Colonic mucosa (tissue), 4 donors: ENCODE measurements around the gene VWC2. TPM values are rescaled to one million over a fixed set of nuclear protein-coding genes. Genes with fewer than 3 reads are reported as not detected.

Source experiments
- DNase-seq: peaks from one replicate; pipeline ENCODE4 v3.0.0-alpha.2; 2020
- H3K27ac ChIP-seq: fragments of 200-600 bp; one replicate; pipeline ENCODE4 v1.8.0; 2021
- H3K27me3 ChIP-seq: fragments of 200-600 bp; one replicate; pipeline ENCODE4 v1.8.0; 2021
- H3K36me3 ChIP-seq: fragments of 200-600 bp; one replicate; pipeline ENCODE4 v1.8.0; 2021
- H3K4me1 ChIP-seq: fragments of 200-600 bp; one replicate; pipeline ENCODE4 v1.8.0; 2021; ENCODE audit warnings: mild to moderate bottlenecking
- H3K4me3 ChIP-seq: fragments of 200-600 bp; one replicate; pipeline ENCODE4 v1.8.0; 2021
- H3K9ac ChIP-seq, 2 donors: one replicate each; pipeline ENCODE4 v1.7.0; 2013; ENCODE audit warnings: control low read depth in 2 of 2, low read depth in 2 of 2, low read length in 2 of 2
- H3K9me3 ChIP-seq: fragments of 200-600 bp; one replicate; pipeline ENCODE4 v1.8.0; 2021
- intact Hi-C: fragments of 100-400 bp; cut with DNase I; formaldehyde crosslinking; loops from one replicate; pipeline ENCODE4 v1.14.1; 2022
- total RNA-seq, 2 donors: library from RNA; stranded (reverse); fragmentation: NEBNext Ultra II Directional in 1 of 2; extraction: Animal tissue kit (Norgen Biotek cat#: 25700) in 1 of 2; gene quantifications; one replicate each; pipeline ENCODE4 v1.2.1, GENCODE V29; 2021
- TF ChIP-seq, protein P1 (sequence below): fragments of 200-600 bp; IDR thresholded peaks from one replicate; pipeline ENCODE4 v1.8.0; 2022; ENCODE audit warnings: antibody characterized with exemption, mild to moderate bottlenecking
- donor health status: healthy.
- donor health status: DM: no; HTN: no; CAD: no.
- donor health status: DM: no; HTN: no; CAD: no.

Gene VWC2
- total RNA-seq, 2 donors from 2014 or later = 0.08 to 0.10 TPM

DNA sequence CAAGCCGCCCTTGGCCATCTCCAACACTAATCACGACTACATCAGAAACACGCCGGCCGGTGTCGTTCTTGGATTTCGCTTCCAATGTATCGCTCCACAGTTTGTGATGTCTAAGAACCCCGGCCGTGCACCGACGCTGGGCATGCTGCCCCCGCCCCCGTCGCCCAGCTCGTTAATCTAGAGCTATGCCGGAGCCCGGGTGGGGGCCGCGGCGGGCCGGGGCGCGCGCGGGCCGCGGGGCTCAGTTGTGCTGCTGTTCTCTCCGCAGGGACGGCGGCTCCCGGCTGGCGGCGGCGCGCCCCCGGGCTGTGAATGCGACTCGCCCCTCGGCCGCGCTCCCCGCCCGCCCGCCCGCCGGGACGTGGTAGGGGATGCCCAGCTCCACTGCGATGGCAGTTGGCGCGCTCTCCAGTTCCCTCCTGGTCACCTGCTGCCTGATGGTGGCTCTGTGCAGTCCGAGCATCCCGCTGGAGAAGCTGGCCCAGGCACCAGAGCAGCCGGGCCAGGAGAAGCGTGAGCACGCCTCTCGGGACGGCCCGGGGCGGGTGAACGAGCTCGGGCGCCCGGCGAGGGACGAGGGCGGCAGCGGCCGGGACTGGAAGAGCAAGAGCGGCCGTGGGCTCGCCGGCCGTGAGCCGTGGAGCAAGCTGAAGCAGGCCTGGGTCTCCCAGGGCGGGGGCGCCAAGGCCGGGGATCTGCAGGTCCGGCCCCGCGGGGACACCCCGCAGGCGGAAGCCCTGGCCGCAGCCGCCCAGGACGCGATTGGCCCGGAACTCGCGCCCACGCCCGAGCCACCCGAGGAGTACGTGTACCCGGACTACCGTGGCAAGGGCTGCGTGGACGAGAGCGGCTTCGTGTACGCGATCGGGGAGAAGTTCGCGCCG is 1.9 kb downstream of the VWC2 start:
- intact Hi-C loops = no loop called here
- DNase-seq = no peak
- TF ChIP-seq, protein P1, sequence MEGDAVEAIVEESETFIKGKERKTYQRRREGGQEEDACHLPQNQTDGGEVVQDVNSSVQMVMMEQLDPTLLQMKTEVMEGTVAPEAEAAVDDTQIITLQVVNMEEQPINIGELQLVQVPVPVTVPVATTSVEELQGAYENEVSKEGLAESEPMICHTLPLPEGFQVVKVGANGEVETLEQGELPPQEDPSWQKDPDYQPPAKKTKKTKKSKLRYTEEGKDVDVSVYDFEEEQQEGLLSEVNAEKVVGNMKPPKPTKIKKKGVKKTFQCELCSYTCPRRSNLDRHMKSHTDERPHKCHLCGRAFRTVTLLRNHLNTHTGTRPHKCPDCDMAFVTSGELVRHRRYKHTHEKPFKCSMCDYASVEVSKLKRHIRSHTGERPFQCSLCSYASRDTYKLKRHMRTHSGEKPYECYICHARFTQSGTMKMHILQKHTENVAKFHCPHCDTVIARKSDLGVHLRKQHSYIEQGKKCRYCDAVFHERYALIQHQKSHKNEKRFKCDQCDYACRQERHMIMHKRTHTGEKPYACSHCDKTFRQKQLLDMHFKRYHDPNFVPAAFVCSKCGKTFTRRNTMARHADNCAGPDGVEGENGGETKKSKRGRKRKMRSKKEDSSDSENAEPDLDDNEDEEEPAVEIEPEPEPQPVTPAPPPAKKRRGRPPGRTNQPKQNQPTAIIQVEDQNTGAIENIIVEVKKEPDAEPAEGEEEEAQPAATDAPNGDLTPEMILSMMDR = no peak
- Histone ChIP-seq H3K36me3 (no peaks in the 10 kb centered on the region), H3K9me3 (no peaks in the 10 kb centered on the region), H3K9ac (peak overlapping the region; percentile 19 to 33), H3K27ac (no peak overlapping the region), H3K4me1 (no peaks in the 10 kb centered on the region), H3K27me3 (peaks cover 35% of the 10 kb centered on the region), H3K4me3 (peak overlapping the region; percentile 45)

DNA sequence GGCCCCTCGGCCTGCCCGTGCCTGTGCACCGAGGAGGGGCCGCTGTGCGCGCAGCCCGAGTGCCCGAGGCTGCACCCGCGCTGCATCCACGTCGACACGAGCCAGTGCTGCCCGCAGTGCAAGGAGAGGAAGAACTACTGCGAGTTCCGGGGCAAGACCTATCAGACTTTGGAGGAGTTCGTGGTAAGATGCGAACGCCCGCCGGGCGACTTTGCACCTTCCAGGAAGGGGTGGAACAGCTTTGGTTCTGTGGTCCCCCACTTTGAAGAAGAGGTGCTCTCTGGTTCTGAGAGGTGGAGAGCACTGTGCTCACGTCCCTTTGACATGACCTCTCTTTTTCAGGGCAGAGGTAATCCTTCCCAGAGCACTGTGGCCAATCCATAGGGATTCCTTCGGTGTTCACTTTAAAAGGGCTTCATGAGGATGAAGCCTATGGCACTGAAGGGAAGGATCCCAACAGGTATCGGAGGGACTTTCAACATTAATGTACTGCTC is 2.6 kb downstream of the VWC2 start:
- intact Hi-C loops = no loop called here
- H3K27me3 ChIP-seq = peaks cover 35% of the 10 kb centered on the region
- no peaks in the 10 kb centered on the region for H3K4me1 ChIP-seq
- DNase-seq = no peak
- peak overlapping the region; percentile 45 for H3K4me3 ChIP-seq
- no peaks in the 10 kb centered on the region for H3K36me3 ChIP-seq
- TF ChIP-seq, protein P1 = no peak
- no peaks in the 10 kb centered on the region for H3K9me3 ChIP-seq
- no peak overlapping the region for H3K27ac ChIP-seq
- H3K9ac ChIP-seq = peak overlapping the region in 1 of 2 donors; percentile 33

DNA sequence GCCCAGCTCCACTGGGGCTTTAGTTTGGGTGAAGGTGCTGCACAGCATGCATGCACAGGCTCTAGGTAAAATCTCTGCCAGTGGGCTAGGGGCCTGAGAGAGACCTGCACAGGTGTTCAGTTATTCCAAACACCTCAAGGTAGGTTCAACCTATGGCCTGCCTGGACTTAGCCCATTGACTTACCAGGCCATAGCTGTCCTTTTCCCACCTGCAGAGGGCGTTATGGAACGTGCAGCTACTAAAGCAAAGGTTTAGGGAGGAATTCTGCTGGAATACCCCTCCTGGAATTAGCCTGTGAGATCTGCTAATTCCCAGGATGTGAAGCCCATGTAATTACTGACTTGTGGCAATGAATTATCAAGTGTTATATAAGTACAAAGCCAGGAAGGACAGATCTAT is 3.6 kb downstream of the VWC2 start:
- intact Hi-C loops = no loop called here
- peaks cover 35% of the 10 kb centered on the region for H3K27me3 ChIP-seq
- TF ChIP-seq, protein P1 = peak; percentile 16

DNA sequence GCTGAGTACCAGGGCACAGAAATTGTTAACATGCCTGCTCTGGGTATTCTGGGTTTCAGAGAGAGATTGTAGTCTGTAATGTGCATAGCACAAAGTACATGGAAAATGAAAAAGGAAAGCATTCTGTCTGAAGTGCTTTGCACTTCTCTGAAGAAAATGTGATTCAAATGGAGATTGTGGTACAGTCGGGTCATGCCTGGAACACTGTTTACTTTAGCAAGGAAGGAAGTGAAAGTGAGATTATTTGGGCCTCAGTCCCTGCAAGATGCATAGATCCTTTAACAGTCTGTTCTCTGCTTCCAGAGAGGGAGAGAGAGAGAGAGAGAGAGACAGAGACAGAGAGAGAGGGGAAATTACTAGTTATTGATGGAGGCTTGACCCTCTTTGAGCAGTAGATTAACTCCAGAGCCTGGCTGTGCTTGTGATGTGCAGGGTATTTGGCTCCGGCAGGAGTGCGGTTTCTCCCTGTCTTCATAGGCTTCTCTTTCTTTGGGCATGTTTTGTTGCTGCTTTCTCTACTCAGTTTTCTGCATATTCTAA is 5.4 kb downstream of the VWC2 start:
- DNase-seq = no peak
- H3K4me3 ChIP-seq = no peak overlapping the region
- no peaks in the 10 kb centered on the region for H3K9me3 ChIP-seq
- no peak overlapping the region for H3K27ac ChIP-seq
- no peaks in the 10 kb centered on the region for H3K36me3 ChIP-seq
- no peaks in the 10 kb centered on the region for H3K4me1 ChIP-seq
- TF ChIP-seq, protein P1 = no peak
- intact Hi-C loops = no loop called here
- peaks cover 27% of the 10 kb centered on the region for H3K27me3 ChIP-seq
- no peak overlapping the region for H3K9ac ChIP-seq

More for the DNA sequence above, 3.6 kb downstream of the VWC2 start:
- H3K4me1 ChIP-seq = no peaks in the 10 kb centered on the region
- peak; percentile 54 for DNase-seq
- no peak overlapping the region for H3K9ac ChIP-seq
- H3K27ac ChIP-seq = no peak overlapping the region
- H3K36me3 ChIP-seq = no peaks in the 10 kb centered on the region
- no peaks in the 10 kb centered on the region for H3K9me3 ChIP-seq
- no peak overlapping the region for H3K4me3 ChIP-seq

DNA sequence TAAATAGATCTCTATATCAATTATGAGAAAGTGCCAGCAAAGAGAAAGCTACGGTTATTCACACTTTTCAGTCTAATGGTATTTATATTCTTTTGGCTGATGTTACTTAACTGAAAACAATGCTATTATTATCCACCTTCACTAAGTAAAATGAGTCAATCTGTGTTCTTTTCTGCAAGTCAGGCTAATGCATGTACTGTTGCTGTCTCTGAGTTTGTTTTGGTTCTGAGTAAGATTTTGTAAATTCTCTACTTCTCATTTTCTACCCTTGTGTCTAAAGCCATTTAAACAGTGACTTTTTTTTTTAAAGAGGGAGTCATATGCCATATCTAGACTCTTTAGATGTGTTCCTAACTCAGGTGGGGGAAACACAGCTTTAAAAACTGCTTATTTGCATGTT is 7.5 kb downstream of the VWC2 start:
- no peak overlapping the region for H3K4me3 ChIP-seq
- no peak overlapping the region for H3K9ac ChIP-seq
- no peaks in the 10 kb centered on the region for H3K36me3 ChIP-seq
- no peaks in the 10 kb centered on the region for H3K4me1 ChIP-seq
- H3K27ac ChIP-seq = no peak overlapping the region
- H3K9me3 ChIP-seq = no peaks in the 10 kb centered on the region
- H3K27me3 ChIP-seq = peaks cover 5% of the 10 kb centered on the region
- intact Hi-C loops = no loop called here
- TF ChIP-seq, protein P1 = no peak
- DNase-seq = no peak
